H1 (cell line): ENCODE results near the gene SEMA4D. TPM values are rescaled to one million over a fixed set of nuclear protein-coding genes. Genes with fewer than 3 reads are reported as not detected.

Experiments used
- CTCF ChIA-PET: fragments of 300-600 bp; sonication (Branson Sonifier 250); formaldehyde crosslinking; loops from one replicate; lab custom pipeline; 2021; ENCODE audit not compliant: partially characterized antibody; lab: Charles Lee
- POLR2A ChIA-PET: fragments of 300-600 bp; sonication (Branson Sonifier 250); formaldehyde crosslinking; loops from one replicate; lab custom pipeline; 2021; ENCODE audit warnings: inconsistent platforms; ENCODE audit not compliant: partially characterized antibody; lab: Charles Lee
- DNase-seq, 2 experiments: peaks; one replicate each; pipeline versions ENCODE4 v3.0.0 to v3.0.0-alpha.2; 2010 to 2022; ENCODE audit warnings: low spot score in 2 of 2, low read depth in 1 of 2, mixed read lengths in 1 of 2
- FAIRE-seq: peaks from 2 replicates; lab custom pipeline; 2011; peaks lifted over from hg19 to GRCh38; lab: Jason Lieb, UNC
- H2AFZ ChIP-seq: 2 replicates; pipeline ENCODE4 v1.8.1; 2012; ENCODE audit warnings: low read length, inconsistent platforms
- H2AK5ac ChIP-seq: 2 replicates; pipeline ENCODE4 v1.6.1; 2013; ENCODE audit warnings: low read depth, low read length
- H2BK120ac ChIP-seq: replicated peaks from 2 replicates; pipeline ENCODE3; 2013; ENCODE audit warnings: low read depth, low read length, inconsistent platforms
- H2BK12ac ChIP-seq: 2 replicates; pipeline ENCODE4 v1.6.1; 2013; ENCODE audit warnings: low read depth, low read length
- H2BK15ac ChIP-seq: 2 replicates; pipeline ENCODE4 v1.6.1; 2013; ENCODE audit warnings: low read length
- H2BK20ac ChIP-seq: 2 replicates; pipeline ENCODE4 v1.6.1; 2013; ENCODE audit warnings: low read length
- H2BK5ac ChIP-seq: 2 replicates; pipeline ENCODE4 v1.6.1; 2013; ENCODE audit warnings: low read depth, low read length
- H3K14ac ChIP-seq: 2 replicates; pipeline ENCODE4 v1.6.1; 2013; ENCODE audit warnings: inconsistent platforms; ENCODE audit not compliant: insufficient read length
- H3K18ac ChIP-seq: 2 replicates; pipeline ENCODE4 v1.6.1; 2013; ENCODE audit warnings: low read length; ENCODE audit errors: extremely low read depth
- H3K23ac ChIP-seq: 2 replicates; pipeline ENCODE4 v1.6.1; 2013; ENCODE audit warnings: inconsistent platforms; ENCODE audit not compliant: insufficient read length
- H3K23me2 ChIP-seq: 2 replicates; pipeline ENCODE4 v1.6.1; 2013; ENCODE audit warnings: low read depth, low read length
- H3K27ac ChIP-seq: 2 replicates; pipeline ENCODE4 v1.6.1; 2011; ENCODE audit warnings: low read depth, low read length, inconsistent platforms
- H3K27me3 ChIP-seq, 4 experiments: replicated peaks in 1 of 4; 1 replicate in 1 of 4; 2 replicates in 3 of 4; pipeline versions ENCODE4 v1.6.1 to v1.8.1; 2011 to 2013; ENCODE audit warnings: low read length in 3 of 4, mild to moderate bottlenecking in 3 of 4, inconsistent platforms in 2 of 4, mixed read lengths in 2 of 4, moderate library complexity in 1 of 4; ENCODE audit not compliant: control insufficient read depth in 3 of 4, insufficient read depth in 3 of 4; ENCODE audit errors: extremely low read depth in 1 of 4
- H3K36me3 ChIP-seq, 4 experiments: 2 replicates each; pipeline versions ENCODE4 v1.6.1 to v1.8.1; 2011 to 2013; ENCODE audit warnings: mild to moderate bottlenecking in 4 of 4, low read length in 3 of 4, moderate library complexity in 2 of 4, control low read depth in 1 of 4, inconsistent platforms in 1 of 4; ENCODE audit not compliant: insufficient read depth in 4 of 4, control insufficient read depth in 2 of 4
- H3K4ac ChIP-seq: replicated peaks from 2 replicates; pipeline ENCODE3; 2013; ENCODE audit warnings: low read length, low read depth, mixed read lengths, inconsistent platforms; ENCODE audit not compliant: insufficient read length
- H3K4me1 ChIP-seq, 4 experiments: replicated peaks in 1 of 4; 1 replicate in 1 of 4; 2 replicates in 3 of 4; pipeline versions ENCODE4 v1.6.1 to v1.8.1; 2011 to 2013; ENCODE audit warnings: low read length in 3 of 4, inconsistent platforms in 2 of 4, mixed read lengths in 1 of 4; ENCODE audit not compliant: insufficient read depth in 4 of 4, control insufficient read depth in 3 of 4
- H3K4me2 ChIP-seq, 2 experiments: 2 replicates each; pipeline versions ENCODE4 v1.6.1 to v1.8.1; 2011 to 2013; ENCODE audit warnings: low read depth in 2 of 2, low read length in 2 of 2, control low read depth in 1 of 2, inconsistent platforms in 1 of 2, mild to moderate bottlenecking in 1 of 2; ENCODE audit not compliant: insufficient read depth in 1 of 2
- H3K4me3 ChIP-seq, 4 experiments: fragments of 200-600, 300-600 bp in 1 of 4; sonication (generic), shearing (Covaris generic), sonication (Bioruptor Twin) in 1 of 4; 2 replicates each; pipeline versions ENCODE4 v1.5.1 to v1.8.1; 2011 to 2016; ENCODE audit warnings: low read length in 4 of 4, low read depth in 3 of 4, control low read depth in 2 of 4, inconsistent platforms in 2 of 4, mild to moderate bottlenecking in 2 of 4, mixed read lengths in 1 of 4, moderate library complexity in 1 of 4; ENCODE audit not compliant: insufficient read depth in 2 of 4; ENCODE audit errors: extremely low read depth in 1 of 4
- H3K56ac ChIP-seq: replicated peaks from 2 replicates; pipeline ENCODE3; 2013; ENCODE audit warnings: low read depth, mild to moderate bottlenecking, mixed read lengths, low read length, inconsistent platforms; ENCODE audit not compliant: insufficient read length
- H3K79me1 ChIP-seq: 2 replicates; pipeline ENCODE4 v1.6.1; 2013; ENCODE audit warnings: low read depth, low read length, control low read depth
- H3K79me2 ChIP-seq, 2 experiments: 2 replicates each; pipeline versions ENCODE4 v1.6.1 to v1.8.1; 2012 to 2013; ENCODE audit warnings: low read length in 2 of 2, mild to moderate bottlenecking in 2 of 2, inconsistent platforms in 1 of 2; ENCODE audit not compliant: insufficient read depth in 2 of 2, control insufficient read depth in 1 of 2
- H3K9ac ChIP-seq, 4 experiments: replicated peaks in 1 of 4; 1 replicate in 1 of 4; 2 replicates in 3 of 4; pipeline versions ENCODE4 v1.6.1 to v1.8.1; 2011 to 2013; ENCODE audit warnings: low read depth in 3 of 4, low read length in 3 of 4, control low read depth in 2 of 4, mild to moderate bottlenecking in 2 of 4, moderate library complexity in 2 of 4, inconsistent platforms in 1 of 4; ENCODE audit errors: extremely low read depth in 1 of 4
- H3K9me3 ChIP-seq, 2 experiments: 2 replicates each; pipeline versions ENCODE4 v1.6.1 to v1.8.1; 2012 to 2013; ENCODE audit warnings: mild to moderate bottlenecking in 2 of 2, moderate library complexity in 2 of 2, control low read depth in 1 of 2, inconsistent platforms in 1 of 2, low read depth in 1 of 2, low read length in 1 of 2, mixed read lengths in 1 of 2; ENCODE audit not compliant: insufficient read depth in 2 of 2
- H4K20me1 ChIP-seq, 2 experiments: replicated peaks in 1 of 2; 2 replicates each; pipeline versions ENCODE3 to v1.8.1; 2011 to 2013; ENCODE audit warnings: inconsistent platforms in 2 of 2, low read length in 2 of 2, mild to moderate bottlenecking in 1 of 2; ENCODE audit not compliant: insufficient read depth in 2 of 2, control insufficient read depth in 1 of 2
- H4K5ac ChIP-seq: 2 replicates; pipeline ENCODE4 v1.6.1; 2013; ENCODE audit warnings: low read length, low read depth, mixed read lengths, inconsistent platforms; ENCODE audit not compliant: insufficient read length
- H4K8ac ChIP-seq: 2 replicates; pipeline ENCODE4 v1.8.0; 2013; ENCODE audit warnings: mild to moderate bottlenecking, moderate library complexity, low read length, inconsistent platforms; ENCODE audit not compliant: insufficient read depth; ENCODE audit errors: extremely low read depth
- H4K91ac ChIP-seq: replicated peaks from 2 replicates; pipeline ENCODE3; 2013; ENCODE audit warnings: low read length, mixed read lengths, inconsistent platforms; ENCODE audit not compliant: insufficient read length
- CBX5 ChIP-seq: fragments of 300-800, 300-1000 bp; sonication (generic); IDR thresholded peaks from 2 replicates; pipeline ENCODE4 v1.7.1; 2016; ENCODE audit warnings: antibody characterized with exemption, low read length, low read depth
- CEBPB ChIP-seq: IDR thresholded peaks from 2 replicates; pipeline ENCODE4 v1.6.1; 2012; ENCODE audit warnings: low read depth, low read length
- SAP30 ChIP-seq: fragments of 300-600 bp; sonication (generic); IDR thresholded peaks from 2 replicates; pipeline ENCODE4 v1.7.1; 2012; ENCODE audit warnings: low read length, moderate library complexity, mild to moderate bottlenecking, inconsistent platforms; ENCODE audit not compliant: insufficient read depth, insufficient replicate concordance
- SP4 ChIP-seq: IDR thresholded peaks from 2 replicates; pipeline ENCODE4 v1.6.1; 2012; ENCODE audit warnings: low read length, inconsistent platforms
- YY1 ChIP-seq: IDR thresholded peaks from 2 replicates; pipeline ENCODE4 v1.6.1; 2011; ENCODE audit warnings: low read depth, mild to moderate bottlenecking, low read length
- WGBS, 2 experiments: shearing (Covaris generic) in 1 of 2; methylation state at CpG; one replicate each; pipeline versions ENCODE4 v1.1.6 to v1.1.7; 2013 to 2015; ENCODE audit warnings: low lambda C conversion rate in 2 of 2, mixed read lengths in 2 of 2, inconsistent platforms in 1 of 2, low coverage in 1 of 2, missing lambda C conversion rate in 1 of 2; ENCODE audit not compliant: insufficient replicate concordance in 2 of 2, insufficient coverage in 1 of 2, insufficient read length in 1 of 2; ENCODE audit errors: extremely low coverage in 1 of 2, missing lambda C conversion rate in 1 of 2; 5-methylcytosine and 5-hydroxymethylcytosine counted together
- polyA plus RNA-seq, 7 experiments: library from polyadenylated mRNA; depleted of rRNA in 3 of 7; stranded (reverse) in 5 of 7; unstranded in 2 of 7; fragments of >200 nt in 5 of 7; fragments of 200-250 nt in 2 of 7; gene quantifications; 1 replicate in 5 of 7; 2 replicates in 1 of 7; 4 replicates in 1 of 7; pipeline versions ENCODE4 v1.2.1 to v1.2.3, GENCODE V29; 2011 to 2013; ENCODE audit warnings: missing spikeins in 2 of 7, mixed read lengths in 2 of 7
- total RNA-seq: library from RNA; stranded (reverse); fragmentation: NEBNext Ultra II Directional; extraction: Animal tissue kit (Norgen Biotek cat#: 25700); gene quantifications from 2 replicates; pipeline ENCODE4 v1.2.1, GENCODE V29; 2021
- TF ChIP-seq, protein P1 (sequence below): IDR thresholded peaks from 2 replicates; pipeline ENCODE4 v1.6.1; 2011; ENCODE audit warnings: low read length, improper control_type of control experiment

The SEMA4D gene
- total and polyA plus RNA-seq, 2 of the 8 experiments (the other 6 are each of a cell fraction or from before 2014, with no cell fraction given), result 21.0 to 70.4 TPM

DNA sequence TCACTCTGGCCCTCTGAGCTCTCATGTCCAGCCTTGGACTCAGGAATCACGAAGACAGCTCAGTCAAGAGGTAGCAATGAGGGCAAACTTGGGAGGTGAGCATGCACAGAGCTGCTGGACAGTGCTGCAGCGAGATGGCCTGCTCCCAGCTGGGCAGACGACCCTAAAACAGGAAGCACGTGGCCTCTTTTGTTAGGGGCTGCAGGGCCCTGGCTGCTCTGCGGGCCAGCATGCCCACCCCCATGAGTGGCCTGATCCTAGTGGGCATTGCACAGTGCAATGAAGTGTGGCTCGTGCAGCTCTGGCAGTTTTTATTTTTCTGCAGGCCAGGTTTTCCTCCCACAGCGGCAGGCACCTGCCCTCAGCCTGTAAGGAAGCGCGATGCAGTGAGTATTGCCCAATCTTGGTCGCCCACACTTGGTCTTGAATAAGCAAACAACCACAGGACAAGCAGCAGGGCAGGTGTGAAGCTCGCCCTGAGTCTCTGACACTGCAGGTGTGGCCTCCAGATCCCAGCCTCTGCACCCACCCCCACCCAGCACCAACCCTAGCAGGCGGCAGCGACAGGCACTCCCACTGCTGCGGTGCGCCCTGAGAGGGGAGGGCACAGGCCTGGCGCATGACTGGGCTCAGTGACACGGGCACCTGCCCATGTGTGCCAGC, 60.8 kb downstream of the SEMA4D start:
- H3K4me3 ChIP-seq, result no peak overlapping the region
- H4K20me1 ChIP-seq, result peaks cover 2 to 3% of the 10 kb centered on the region in 2 experiments
- H2AK5ac ChIP-seq, result peak overlapping the region; percentile 99
- H3K56ac ChIP-seq, result no peak overlapping the region
- H2BK15ac ChIP-seq, result peak overlapping the region; percentile 93
- peaks cover 34% of the 10 kb centered on the region for H3K79me1 ChIP-seq
- DNase-seq, result no peak
- H3K4me1 ChIP-seq, result peaks cover 22 to 64% (median 38%) of the 10 kb centered on the region in 4 experiments
- peak overlapping the region in 1 of 2 experiments; percentile 76; a peak in 1 of 4 replicates for H3K4me2 ChIP-seq
- H4K8ac ChIP-seq, result peak overlapping the region; percentile 90; the same call in 1 of the 2 replicates
- 0 out of 7 replicates have a peak overlapping the region, but pooled peaks of 1 of the 4 experiments have one; percentile 59 for H3K9ac ChIP-seq
- peak overlapping the region; percentile 97 for H3K4ac ChIP-seq
- H2BK12ac ChIP-seq, result peak overlapping the region; percentile 100
- H3K23me2 ChIP-seq, result no peaks in the 10 kb centered on the region
- H4K5ac ChIP-seq, result peak overlapping the region; percentile 76
- H3K18ac ChIP-seq, result peak overlapping the region; percentile 94
- POLR2A ChIA-PET, result interaction anchor here (1.1 to 2.0 kb wide), 3 partner anchors 8 to 22 kb away, joined by 3 to 5 read pairs (median 4); no protein-coding TSS in a partner anchor
- peak overlapping the region; percentile 93 for H2BK120ac ChIP-seq
- peak overlapping the region; percentile 63 for H2BK20ac ChIP-seq
- no peak overlapping the region for H2AFZ ChIP-seq
- peak overlapping the region; percentile 99 for H4K91ac ChIP-seq
- no peaks in the 10 kb centered on the region for H3K9me3 ChIP-seq
- H3K27ac ChIP-seq, result peak overlapping the region; percentile 95; the same call in 1 of the 2 replicates
- no peak overlapping the region for H3K23ac ChIP-seq
- no peak overlapping the region for H3K14ac ChIP-seq
- no peaks in the 10 kb centered on the region for H3K27me3 ChIP-seq
- no peak for FAIRE-seq
- CTCF ChIA-PET, result interaction anchor here (0.5 to 6.3 kb wide), 8 partner anchors 7 to 332 kb away, joined by 3 to 45 read pairs (median 3); no protein-coding TSS in a partner anchor
- 85% methylated on average over 17 of the region's 17 CpGs; no CpG with 5 or more reads in 1 of the 2 experiments for WGBS, 2 experiments
- H2BK5ac ChIP-seq, result peak overlapping the region; percentile 98
- no peaks in the 10 kb centered on the region; a peak in 1 of 8 replicates for H3K36me3 ChIP-seq
- peaks cover 0 to 67% of the 10 kb centered on the region in 2 experiments; a peak in 2 of 4 replicates for H3K79me2 ChIP-seq
- TF ChIP-seq SAP30 (no peak), YY1 (no peak), CBX5 (no peak), CEBPB (peak; percentile 50; the same call in 1 of the 2 replicates), SP4 (no peak)
- TF ChIP-seq, protein P1, sequence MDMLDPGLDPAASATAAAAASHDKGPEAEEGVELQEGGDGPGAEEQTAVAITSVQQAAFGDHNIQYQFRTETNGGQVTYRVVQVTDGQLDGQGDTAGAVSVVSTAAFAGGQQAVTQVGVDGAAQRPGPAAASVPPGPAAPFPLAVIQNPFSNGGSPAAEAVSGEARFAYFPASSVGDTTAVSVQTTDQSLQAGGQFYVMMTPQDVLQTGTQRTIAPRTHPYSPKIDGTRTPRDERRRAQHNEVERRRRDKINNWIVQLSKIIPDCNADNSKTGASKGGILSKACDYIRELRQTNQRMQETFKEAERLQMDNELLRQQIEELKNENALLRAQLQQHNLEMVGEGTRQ, result no peak
